Fibroblast of the conjunctiva (primary cell): ENCODE results near the gene SLK.

Source experiments
- DNase-seq: peaks from one replicate; pipeline ENCODE4 v3.0.0-alpha.2; 2010; ENCODE audit warnings: low read depth

Gene SLK

GRCh38 chr10:103941801-103942200 lies 25.1 kb upstream of the SLK start:
- no peak for DNase-seq

- no peak for DNase-seq
Measured at GRCh38 chr10:103942866-103943265, 24.1 kb upstream of the SLK start.

DNA sequence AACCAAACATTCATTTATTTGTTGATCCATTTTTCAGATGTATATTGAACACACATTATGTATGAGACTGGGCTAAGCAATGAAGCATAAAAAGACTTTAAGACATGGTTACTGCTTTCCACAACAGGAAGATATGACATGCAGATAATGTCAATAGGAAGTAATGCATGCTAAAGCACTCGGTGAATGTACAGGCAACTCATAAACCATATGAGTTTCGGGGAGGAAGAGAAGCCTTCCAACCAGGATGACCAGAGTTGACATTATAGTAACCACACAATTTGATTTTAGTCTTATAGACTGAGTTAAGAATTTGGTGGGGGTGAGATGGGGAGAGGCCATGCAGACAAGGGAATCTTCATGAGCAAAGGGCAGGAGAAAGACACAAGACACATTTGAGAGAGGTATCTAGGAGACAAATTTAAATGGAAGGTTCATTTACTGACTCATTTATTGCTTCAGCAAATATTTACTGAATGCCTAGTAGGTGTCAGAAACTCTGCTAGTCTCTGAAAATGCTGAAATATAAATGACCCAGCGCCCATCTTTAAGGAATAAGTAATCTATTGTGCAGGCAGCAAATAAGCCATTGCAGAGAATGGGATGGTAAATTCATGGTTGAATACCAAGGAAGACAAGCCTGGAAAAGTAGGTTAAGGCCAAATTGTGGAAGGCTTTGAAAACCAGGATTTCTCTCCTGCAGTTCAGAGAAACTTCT lies 19.0 kb upstream of the SLK start:
- no peak for DNase-seq

GRCh38 chr10:103949728-103950127 lies 17.2 kb upstream of the SLK start:
- no peak for DNase-seq

GRCh38 chr10:103951183-103951582 lies 15.8 kb upstream of the SLK start:
- DNase-seq, result no peak

DNA sequence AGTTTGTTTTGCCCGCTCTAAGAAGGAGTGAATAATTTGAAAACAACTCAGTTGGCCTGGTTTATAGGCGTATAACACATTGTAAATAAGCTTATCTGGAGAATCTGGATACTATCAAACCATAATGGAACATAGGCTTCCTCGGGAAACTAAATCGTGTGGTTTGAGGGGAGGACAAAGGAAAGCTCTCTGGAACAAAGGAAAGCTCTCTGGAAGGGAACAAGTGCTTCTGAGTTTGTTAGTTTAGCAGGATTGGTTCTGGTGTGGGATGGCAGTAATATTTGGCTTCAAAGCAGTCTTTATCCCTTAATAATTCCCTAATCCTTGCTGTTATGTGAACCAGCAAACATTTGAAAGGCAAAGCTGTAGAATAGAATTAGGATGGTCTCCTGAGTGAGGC lies 15.0 kb upstream of the SLK start:
- DNase-seq, result no peak

DNA sequence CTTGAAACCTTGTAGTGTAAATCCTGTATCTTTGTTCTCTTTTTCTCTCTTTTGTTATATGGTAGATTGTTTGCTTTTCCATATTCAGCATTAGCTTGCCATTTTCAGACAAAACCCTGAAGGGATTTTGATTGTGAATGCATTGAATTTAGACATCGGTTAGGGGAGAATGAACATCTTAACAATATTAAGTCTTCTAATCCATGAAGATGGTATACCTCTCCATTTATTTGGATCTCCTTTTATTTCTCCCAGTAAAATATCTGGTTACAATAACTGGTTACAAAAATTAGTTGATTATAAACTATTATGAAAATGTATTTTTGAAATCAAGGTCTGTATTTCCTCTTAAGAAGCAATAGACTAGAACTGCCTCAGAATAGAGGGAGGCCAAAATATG lies 12.4 kb upstream of the SLK start:
- no peak for DNase-seq

GRCh38 chr10:103958996-103959395 lies 7.9 kb upstream of the SLK start:
- no peak for DNase-seq

DNA sequence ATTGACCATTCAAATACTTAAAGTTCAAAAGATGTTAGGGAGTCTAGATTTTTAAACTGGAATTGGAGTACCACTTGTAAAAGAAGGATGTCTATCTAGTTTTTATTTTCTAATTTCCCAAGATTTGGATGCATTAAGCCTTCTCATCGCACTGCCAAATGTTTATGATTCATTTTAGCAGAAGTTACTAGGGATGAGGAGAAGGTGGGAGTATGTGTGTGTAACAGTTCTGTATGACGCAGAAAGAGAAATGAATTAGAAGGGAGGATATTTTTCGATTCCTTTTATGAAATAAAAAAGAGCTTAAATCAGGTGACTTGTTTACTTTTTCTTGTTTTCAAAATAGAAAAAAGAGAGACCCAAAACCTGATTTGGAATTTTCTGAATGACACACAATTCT lies 6.8 kb upstream of the SLK start:
- DNase-seq, result no peak

GRCh38 chr10:103967448-103968071 lies 620 bp downstream of the SLK start:
- DNase-seq, result no peak

- no peak for DNase-seq
Measured at GRCh38 chr10:103968441-103969391, 1.8 kb downstream of the SLK start.

DNA sequence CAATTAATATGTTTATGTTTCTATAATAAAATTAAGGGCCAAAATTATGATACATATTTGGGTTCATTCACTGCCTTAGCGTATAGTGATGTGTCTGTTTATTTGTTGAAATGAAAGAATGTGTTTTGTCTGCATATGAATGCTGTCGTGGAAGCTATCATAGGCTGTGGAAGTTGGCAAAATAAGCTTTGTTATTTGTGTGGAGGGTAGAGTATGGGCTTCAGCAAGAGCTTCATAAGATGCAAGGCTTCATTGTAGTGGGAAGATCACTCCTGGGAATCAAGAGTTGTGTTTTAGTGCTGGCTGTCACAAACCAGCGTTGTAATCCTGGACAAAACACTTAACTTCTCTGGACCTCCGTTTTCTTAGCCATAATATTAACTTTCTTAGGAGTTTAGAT lies 2.5 kb downstream of the SLK start:
- DNase-seq, result no peak

DNA sequence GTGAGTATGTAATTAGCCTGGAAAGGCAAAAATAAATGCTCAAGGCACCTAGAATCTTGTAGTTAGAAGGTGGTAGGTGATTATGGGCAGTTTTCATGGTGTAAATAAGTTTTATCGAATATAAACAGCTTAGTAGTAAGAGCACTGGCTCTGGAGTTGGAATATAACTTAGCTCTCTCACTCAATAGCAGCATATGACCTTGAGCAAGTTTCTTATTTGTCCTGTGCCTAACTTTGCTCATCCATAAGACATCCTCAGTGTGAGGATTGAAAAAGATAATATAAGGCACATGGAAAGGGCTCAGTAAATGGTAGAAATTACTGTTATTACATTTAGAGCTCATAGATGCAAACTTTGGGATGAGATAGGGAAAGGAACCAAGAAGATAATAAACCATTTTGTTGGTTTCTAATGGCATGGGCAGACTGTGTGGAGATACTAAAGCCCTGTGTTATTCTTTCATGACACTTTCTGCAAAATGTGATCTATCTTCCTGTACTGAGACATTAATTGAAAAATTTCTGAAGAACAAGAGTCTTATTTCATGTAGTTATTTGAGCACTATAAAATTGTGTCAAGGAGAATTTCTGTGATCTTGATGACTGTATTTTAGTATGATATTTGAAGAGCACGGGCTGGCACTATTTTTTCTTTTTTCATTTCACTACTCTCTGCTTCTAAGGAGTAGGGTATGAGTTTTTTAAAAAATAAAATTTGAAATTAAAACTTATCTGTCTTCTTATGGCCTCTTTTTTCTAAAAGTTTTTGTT lies 3.1 kb downstream of the SLK start:
- DNase-seq, result no peak

DNA sequence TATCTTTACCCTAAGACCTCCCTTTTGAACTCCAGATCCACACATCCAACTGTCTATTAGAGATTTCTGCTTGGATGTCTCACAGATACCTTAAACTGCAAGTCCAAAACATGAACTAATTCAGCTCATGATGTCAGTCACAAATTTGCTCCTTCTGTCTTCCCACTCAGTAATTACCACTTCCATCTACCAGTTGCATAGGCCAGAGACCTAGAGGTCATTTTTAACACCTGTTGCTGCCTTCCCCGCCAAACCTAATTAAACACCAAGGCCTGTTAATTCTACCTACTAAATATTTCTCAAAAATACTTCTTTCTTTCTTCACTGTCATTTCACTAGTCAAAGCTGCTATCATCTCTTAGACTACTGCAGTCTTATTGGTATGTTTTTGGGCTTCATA lies 8.2 kb downstream of the SLK start:
- no peak for DNase-seq

DNA sequence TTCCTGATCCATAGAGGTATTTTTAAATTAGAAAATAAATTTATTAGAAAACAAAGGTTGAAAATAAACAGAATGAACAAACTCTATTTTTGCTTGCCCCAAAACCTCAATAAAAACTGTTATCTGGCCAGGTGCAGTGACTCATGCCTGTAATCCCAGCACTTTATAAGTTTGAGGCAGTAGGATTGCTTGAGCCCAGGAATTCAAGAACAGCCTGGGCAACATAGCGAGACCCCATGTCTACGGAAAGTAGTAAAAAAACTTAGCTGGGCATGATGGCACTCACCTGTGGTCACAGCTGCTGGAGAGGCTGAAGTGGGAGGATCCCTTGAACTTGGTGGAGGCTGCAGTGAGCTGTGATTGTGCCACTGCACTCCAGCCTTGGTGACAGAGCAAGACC lies 10.3 kb downstream of the SLK start:
- DNase-seq, result no peak

- DNase-seq, result no peak
Measured at GRCh38 chr10:103979530-103979929, 12.6 kb downstream of the SLK start.

DNA sequence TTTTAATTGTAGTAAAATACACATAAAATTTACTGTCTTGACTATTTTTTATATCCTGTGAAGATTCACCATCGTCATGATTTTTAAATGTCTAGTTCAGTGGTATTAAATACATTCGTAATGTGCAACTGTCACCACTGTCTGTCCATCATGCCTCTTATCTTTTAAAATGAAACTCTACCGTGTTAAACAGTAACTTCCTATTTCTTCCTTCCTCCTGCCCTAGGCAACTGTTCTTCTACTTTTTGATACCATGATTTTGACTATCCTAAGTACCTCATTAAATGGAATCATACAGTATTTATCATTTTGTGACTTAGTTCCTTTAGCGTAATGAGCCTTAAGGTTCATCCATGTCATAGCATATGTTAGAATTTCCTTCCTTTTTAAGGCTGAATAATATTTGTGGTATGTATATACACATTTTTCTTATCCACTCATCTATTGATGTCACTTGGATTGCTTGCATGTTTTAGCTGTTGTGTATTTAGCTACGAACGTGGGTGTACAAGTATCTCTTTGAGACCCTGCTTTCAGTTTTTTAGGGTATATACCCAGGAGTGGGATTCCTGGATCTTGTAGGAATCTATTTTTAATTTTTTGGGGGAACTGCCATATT lies 13.5 kb downstream of the SLK start:
- no peak for DNase-seq

DNA sequence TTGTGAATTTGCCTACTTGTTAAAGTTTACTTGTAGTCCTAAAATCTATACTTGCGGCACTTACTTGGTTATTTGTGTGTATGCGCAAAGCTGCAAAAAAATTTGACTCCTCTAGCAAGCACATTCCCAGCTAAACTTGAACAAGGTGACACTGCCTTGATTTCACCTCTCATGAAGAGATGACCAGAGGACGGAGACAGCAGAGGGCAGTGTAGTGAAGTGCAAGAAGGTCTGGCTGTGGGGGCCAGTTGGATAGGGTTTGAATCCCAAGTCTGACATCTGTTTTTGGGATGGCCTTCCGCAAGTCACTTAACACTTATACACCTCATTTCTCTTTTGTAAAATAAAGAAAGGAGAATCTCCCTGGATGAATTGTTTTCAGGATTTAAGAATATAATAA lies 15.7 kb downstream of the SLK start:
- no peak for DNase-seq

- DNase-seq, result no peak
Measured at GRCh38 chr10:103983367-103983911, 16.5 kb downstream of the SLK start.

GRCh38 chr10:103985726-103986125 lies 18.8 kb downstream of the SLK start:
- no peak for DNase-seq

DNA sequence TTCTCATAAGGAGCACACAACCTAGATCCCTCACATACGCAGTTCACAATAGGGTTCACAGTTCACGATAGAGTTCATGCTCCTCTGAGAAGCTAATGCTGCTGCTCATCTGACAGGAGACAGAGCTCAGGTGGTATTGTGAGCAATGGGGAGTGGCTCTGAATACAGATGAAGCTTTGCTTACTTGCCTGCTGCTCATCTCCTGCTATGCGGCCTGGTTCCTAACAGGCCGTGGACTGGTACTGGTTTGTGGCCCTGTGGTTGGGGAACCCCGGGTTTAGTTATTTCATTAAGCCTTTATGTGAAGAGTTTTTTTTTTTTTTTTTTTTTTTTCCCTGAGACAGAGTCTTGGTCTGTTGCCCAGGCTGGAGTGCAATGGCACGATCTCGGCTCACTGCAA lies 19.4 kb downstream of the SLK start:
- no peak for DNase-seq
